GM12878 (cell line): Measurements from ENCODE around the gene ARRDC1. TPM values are rescaled to one million over a fixed set of nuclear protein-coding genes. Genes with fewer than 3 reads are reported as not detected.

Experiments used
- BACH1 ChIP-seq: fragments of 450-650 bp; IDR thresholded peaks from 2 replicates; pipeline ENCODE4 v1.6.1; 2017; ENCODE audit warnings: mild to moderate bottlenecking, borderline replicate concordance
- E2F8 ChIP-seq: fragments of 450-650 bp; IDR thresholded peaks from 2 replicates; pipeline ENCODE4 v1.6.1; 2018; ENCODE audit warnings: mild to moderate bottlenecking, low read depth, moderate library complexity; ENCODE audit not compliant: partially characterized antibody
- IKZF1 ChIP-seq: fragments of 450-650 bp; conservative IDR thresholded peaks from 2 replicates; pipeline ENCODE4 v1.6.1; 2017; ENCODE audit warnings: antibody characterized with exemption, mild to moderate bottlenecking
- MTA2 ChIP-seq: fragments of 450-650 bp; IDR thresholded peaks from 2 replicates; pipeline ENCODE4 v1.6.1; 2016; ENCODE audit warnings: low read depth, mild to moderate bottlenecking, moderate library complexity
- NRF1 ChIP-seq: conservative IDR thresholded peaks from 2 replicates; pipeline ENCODE4 v1.6.1; 2011; ENCODE audit warnings: mild to moderate bottlenecking, low read depth, low read length, improper control_type of control experiment
- RELA ChIP-seq: fragments of 450-650 bp; IDR thresholded peaks from 2 replicates; pipeline ENCODE4 v1.8.0; 2014; ENCODE audit warnings: borderline replicate concordance; ENCODE audit not compliant: partially characterized antibody
- SMAD5 ChIP-seq: IDR thresholded peaks from 2 replicates; pipeline ENCODE4 v1.6.1; 2016; ENCODE audit warnings: antibody characterized with exemption, low read depth
- SMC3 ChIP-seq: IDR thresholded peaks from 2 replicates; pipeline ENCODE4 v1.6.1; 2011; ENCODE audit warnings: low read length, improper control_type of control experiment, borderline replicate concordance
- SP1 ChIP-seq: IDR thresholded peaks from one replicate; pipeline ENCODE4 v1.6.1; 2011; ENCODE audit warnings: low read depth, low read length
- SREBF1 ChIP-seq: IDR thresholded peaks from 2 replicates; pipeline ENCODE4 v1.6.1; 2012; ENCODE audit warnings: mild to moderate bottlenecking, low read length
- SREBF2 ChIP-seq: IDR thresholded peaks from 2 replicates; pipeline ENCODE4 v1.6.1; 2012; ENCODE audit warnings: mild to moderate bottlenecking, low read length
- SUPT20H ChIP-seq: IDR thresholded peaks from 2 replicates; pipeline ENCODE4 v1.6.1; 2011; ENCODE audit warnings: low read depth, mild to moderate bottlenecking, low read length, moderate library complexity, borderline replicate concordance; ENCODE audit not compliant: control insufficient read depth
- TAF1 ChIP-seq: IDR thresholded peaks from 2 replicates; pipeline ENCODE4 v1.6.1; 2011; ENCODE audit warnings: mild to moderate bottlenecking, low read depth, low read length, borderline replicate concordance
- TCF7 ChIP-seq: IDR thresholded peaks from 2 replicates; pipeline ENCODE4 v1.6.1; 2014; ENCODE audit warnings: antibody characterized with exemption, borderline replicate concordance
- USF1 ChIP-seq: IDR thresholded peaks from 2 replicates; pipeline ENCODE4 v1.6.1; 2011; ENCODE audit warnings: borderline replicate concordance, low read depth, mild to moderate bottlenecking, moderate library complexity, mixed read lengths, low read length; ENCODE audit not compliant: insufficient read depth; ENCODE audit errors: extremely low read length
- polyA plus RNA-seq, 11 experiments: library from polyadenylated mRNA; depleted of rRNA in 4 of 11; unstranded in 6 of 11; stranded (reverse) in 5 of 11; fragments of >200 nt; fragmentation: Nextera tagmentation in 4 of 11; fragmentation: Illumina TruSeq in 1 of 11; extraction: Ambion mirVana in 4 of 11; extraction: Trizol in 1 of 11; gene quantifications; 1 replicate in 1 of 11; 2 replicates in 10 of 11; pipeline versions ENCODE4 v1.2.1 to v1.2.3, GENCODE V29; 2011 to 2016; ENCODE audit warnings: inconsistent platforms in 2 of 11, missing spikeins in 2 of 11, low read depth in 1 of 11
- total RNA-seq, 4 experiments: library from RNA; depleted of rRNA in 3 of 4; stranded (reverse); fragments of >200 nt in 3 of 4; fragmentation: Illumina TruSeq in 1 of 4; extraction: Trizol in 1 of 4; gene quantifications; 2 replicates each; pipeline versions ENCODE4 v1.2.1 to v1.2.3, GENCODE V29; 2013 to 2021
- TF ChIP-seq, protein P1 (sequence below): IDR thresholded peaks from 2 replicates; pipeline ENCODE4 v1.6.1; 2011; ENCODE audit warnings: low read depth, mild to moderate bottlenecking, low read length, moderate library complexity, borderline replicate concordance; ENCODE audit errors: extremely low read depth
- TF ChIP-seq, protein P2 (sequence below): fragments of 450-650 bp; IDR thresholded peaks from 2 replicates; pipeline ENCODE4 v1.6.1; 2017; ENCODE audit warnings: borderline replicate concordance
- TF ChIP-seq, protein P3 (sequence below): IDR thresholded peaks from 2 replicates; pipeline ENCODE4 v1.6.1; 2011; ENCODE audit warnings: mild to moderate bottlenecking, low read depth, low read length, moderate library complexity; ENCODE audit not compliant: insufficient replicate concordance

The ARRDC1 gene
- total and polyA plus RNA-seq, 10 of the 15 experiments (the other 5 are each of a cell fraction or from before 2014, with no cell fraction given) = 0.23 to 34.4 (median 20.9) TPM

GRCh38 chr9:137578518-137579258 lies 26.8 kb upstream of the ARRDC1 start, which contains the start of gene DPH7 (continued):
- peak; percentile 30; the same call in 1 of the 2 replicates for TF ChIP-seq SMC3
- TF ChIP-seq SUPT20H = no peak
- TF ChIP-seq, protein P1, sequence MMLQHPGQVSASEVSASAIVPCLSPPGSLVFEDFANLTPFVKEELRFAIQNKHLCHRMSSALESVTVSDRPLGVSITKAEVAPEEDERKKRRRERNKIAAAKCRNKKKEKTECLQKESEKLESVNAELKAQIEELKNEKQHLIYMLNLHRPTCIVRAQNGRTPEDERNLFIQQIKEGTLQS = no peak
- TF ChIP-seq MTA2 = no peak
- TF ChIP-seq USF1 = no peak
- TF ChIP-seq BACH1 = peak; percentile 91
- TF ChIP-seq, protein P2, sequence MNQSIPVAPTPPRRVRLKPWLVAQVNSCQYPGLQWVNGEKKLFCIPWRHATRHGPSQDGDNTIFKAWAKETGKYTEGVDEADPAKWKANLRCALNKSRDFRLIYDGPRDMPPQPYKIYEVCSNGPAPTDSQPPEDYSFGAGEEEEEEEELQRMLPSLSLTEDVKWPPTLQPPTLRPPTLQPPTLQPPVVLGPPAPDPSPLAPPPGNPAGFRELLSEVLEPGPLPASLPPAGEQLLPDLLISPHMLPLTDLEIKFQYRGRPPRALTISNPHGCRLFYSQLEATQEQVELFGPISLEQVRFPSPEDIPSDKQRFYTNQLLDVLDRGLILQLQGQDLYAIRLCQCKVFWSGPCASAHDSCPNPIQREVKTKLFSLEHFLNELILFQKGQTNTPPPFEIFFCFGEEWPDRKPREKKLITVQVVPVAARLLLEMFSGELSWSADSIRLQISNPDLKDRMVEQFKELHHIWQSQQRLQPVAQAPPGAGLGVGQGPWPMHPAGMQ = no peak
- TF ChIP-seq, protein P3, sequence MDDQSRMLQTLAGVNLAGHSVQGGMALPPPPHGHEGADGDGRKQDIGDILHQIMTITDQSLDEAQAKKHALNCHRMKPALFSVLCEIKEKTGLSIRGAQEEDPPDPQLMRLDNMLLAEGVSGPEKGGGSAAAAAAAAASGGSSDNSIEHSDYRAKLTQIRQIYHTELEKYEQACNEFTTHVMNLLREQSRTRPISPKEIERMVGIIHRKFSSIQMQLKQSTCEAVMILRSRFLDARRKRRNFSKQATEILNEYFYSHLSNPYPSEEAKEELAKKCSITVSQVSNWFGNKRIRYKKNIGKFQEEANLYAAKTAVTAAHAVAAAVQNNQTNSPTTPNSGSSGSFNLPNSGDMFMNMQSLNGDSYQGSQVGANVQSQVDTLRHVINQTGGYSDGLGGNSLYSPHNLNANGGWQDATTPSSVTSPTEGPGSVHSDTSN = no peak
- 0 out of 2 replicates have a peak, but pooled peaks have one; percentile 70 for TF ChIP-seq TAF1
- peak; percentile 64; the same call in 1 of the 2 replicates for TF ChIP-seq SREBF2
- TF ChIP-seq NRF1 = no peak
- TF ChIP-seq E2F8 = no peak
- TF ChIP-seq SMAD5 = peak; percentile 37; the same call in 1 of the 2 replicates
- peak; percentile 68 for TF ChIP-seq SP1
- peak; percentile 74 for TF ChIP-seq RELA
- peak; percentile 98 for TF ChIP-seq IKZF1
- no peak for TF ChIP-seq TCF7
- TF ChIP-seq SREBF1 = peak; percentile 77
